Upper lobe of left lung (tissue), 4 donors: ENCODE data around the gene PCSK5.

Experiments used
- EP300 ChIP-seq, 4 donors: sonication (generic); formaldehyde crosslinking; IDR thresholded peaks; one replicate each; pipeline ENCODE4 v1.5.1; 2017; ENCODE audit warnings: antibody characterized with exemption in 4 of 4, control low read depth in 2 of 4
- TF ChIP-seq, protein P1 (sequence below), 6 experiments: fragments of 450-650 bp in 4 of 6; fragments of 200-600 bp in 2 of 6; sonication (generic) in 2 of 6; IDR thresholded peaks; one replicate each; pipeline ENCODE4 v1.5.1; 2016 to 2019; ENCODE audit warnings: antibody characterized with exemption in 6 of 6

DNA sequence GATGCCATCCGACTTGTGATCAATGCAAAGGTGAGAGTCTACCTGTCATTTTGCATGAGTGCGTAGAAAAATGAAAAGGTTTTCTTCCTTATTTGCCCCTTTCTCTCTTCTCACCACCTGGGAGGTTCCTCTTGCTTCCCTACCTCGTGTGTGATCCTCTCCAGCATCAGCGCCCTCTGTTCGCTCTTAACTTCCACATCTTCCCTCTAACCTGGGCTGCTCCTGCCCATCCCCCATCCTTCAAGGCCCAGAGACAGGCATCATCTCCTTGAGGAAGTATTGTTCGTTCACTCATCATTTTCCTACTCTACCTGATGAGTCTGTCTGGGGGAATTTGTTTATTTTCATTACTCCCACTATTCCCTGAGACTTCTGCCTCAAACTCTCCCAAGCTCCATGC, 447.9 kb downstream of the PCSK5 start:
- TF ChIP-seq EP300 (IDR thresholded peaks at IDR 0.05) = no peak
- TF ChIP-seq, protein P1, sequence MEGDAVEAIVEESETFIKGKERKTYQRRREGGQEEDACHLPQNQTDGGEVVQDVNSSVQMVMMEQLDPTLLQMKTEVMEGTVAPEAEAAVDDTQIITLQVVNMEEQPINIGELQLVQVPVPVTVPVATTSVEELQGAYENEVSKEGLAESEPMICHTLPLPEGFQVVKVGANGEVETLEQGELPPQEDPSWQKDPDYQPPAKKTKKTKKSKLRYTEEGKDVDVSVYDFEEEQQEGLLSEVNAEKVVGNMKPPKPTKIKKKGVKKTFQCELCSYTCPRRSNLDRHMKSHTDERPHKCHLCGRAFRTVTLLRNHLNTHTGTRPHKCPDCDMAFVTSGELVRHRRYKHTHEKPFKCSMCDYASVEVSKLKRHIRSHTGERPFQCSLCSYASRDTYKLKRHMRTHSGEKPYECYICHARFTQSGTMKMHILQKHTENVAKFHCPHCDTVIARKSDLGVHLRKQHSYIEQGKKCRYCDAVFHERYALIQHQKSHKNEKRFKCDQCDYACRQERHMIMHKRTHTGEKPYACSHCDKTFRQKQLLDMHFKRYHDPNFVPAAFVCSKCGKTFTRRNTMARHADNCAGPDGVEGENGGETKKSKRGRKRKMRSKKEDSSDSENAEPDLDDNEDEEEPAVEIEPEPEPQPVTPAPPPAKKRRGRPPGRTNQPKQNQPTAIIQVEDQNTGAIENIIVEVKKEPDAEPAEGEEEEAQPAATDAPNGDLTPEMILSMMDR (IDR thresholded peaks at IDR 0.05) = no peak
